Activated naive CD4-positive, alpha-beta T cell (primary cell): ENCODE results near the gene ZFHX3.

Source experiments
- DNase-seq, 4 experiments: peaks; one replicate each; lab custom pipeline; 2025; lab: John Stamatoyannopoulos, UW

ZFHX3 gene

GRCh38 chr16:72875291-72876031 lies 172.5 kb downstream of the ZFHX3 start:
- DNase-seq: no peak

GRCh38 chr16:72873853-72874252 lies 174.1 kb downstream of the ZFHX3 start:
- no peak for DNase-seq

GRCh38 chr16:72873044-72873443 lies 174.9 kb downstream of the ZFHX3 start:
- DNase-seq: no peak

GRCh38 chr16:72865835-72866234 lies 182.1 kb downstream of the ZFHX3 start:
- no peak for DNase-seq

- no peak for DNase-seq
Measured at GRCh38 chr16:72865258-72865657, 182.7 kb downstream of the ZFHX3 start.

- DNase-seq: no peak
Measured at GRCh38 chr16:72864130-72864833, 183.6 kb downstream of the ZFHX3 start.

- no peak for DNase-seq
Measured at GRCh38 chr16:72862090-72862489, 185.8 kb downstream of the ZFHX3 start.

GRCh38 chr16:72860726-72861562 lies 187.0 kb downstream of the ZFHX3 start:
- no peak for DNase-seq

GRCh38 chr16:72859581-72859980 lies 188.3 kb downstream of the ZFHX3 start:
- no peak for DNase-seq

GRCh38 chr16:72858665-72859493 lies 189.0 kb downstream of the ZFHX3 start:
- no peak for DNase-seq

GRCh38 chr16:72857834-72858664 lies 189.9 kb downstream of the ZFHX3 start:
- DNase-seq: no peak

- no peak for DNase-seq
Measured at GRCh38 chr16:72856797-72857196, 191.1 kb downstream of the ZFHX3 start.

GRCh38 chr16:72854267-72854959 lies 193.5 kb downstream of the ZFHX3 start:
- no peak for DNase-seq

- DNase-seq: no peak
Measured at GRCh38 chr16:72853575-72854266, 194.2 kb downstream of the ZFHX3 start.

- DNase-seq: no peak
Measured at GRCh38 chr16:72852421-72852820, 195.5 kb downstream of the ZFHX3 start.

GRCh38 chr16:72850853-72851252 lies 197.1 kb downstream of the ZFHX3 start:
- no peak for DNase-seq

- DNase-seq: no peak
Measured at GRCh38 chr16:72850021-72850420, 197.9 kb downstream of the ZFHX3 start.

GRCh38 chr16:72848759-72849664 lies 198.9 kb downstream of the ZFHX3 start:
- DNase-seq: no peak

GRCh38 chr16:72848028-72848400 lies 199.9 kb downstream of the ZFHX3 start:
- no peak for DNase-seq
